HG02678 (cell line): Measurements from ENCODE around the gene BGN.
A peak's percentile ranks its signal among the peaks of the same experiment; 100 is the strongest.

Experiments
- ATAC-seq: cut with Tn5 transposase; IDR thresholded peaks from one replicate; pipeline ENCODE4 v1.9.1; 2021; ENCODE audit warnings: mild to moderate bottlenecking, moderate library complexity; ENCODE audit not compliant: unreplicated experiment

The BGN gene

GRCh38 chrX:153459986-153460385 lies 34.8 kb upstream of the BGN start:
- ATAC-seq, result no peak

GRCh38 chrX:153460826-153461225 lies 34.0 kb upstream of the BGN start:
- ATAC-seq, result no peak

GRCh38 chrX:153462291-153462690 lies 32.5 kb upstream of the BGN start:
- no peak for ATAC-seq

GRCh38 chrX:153463031-153463430 lies 31.7 kb upstream of the BGN start:
- ATAC-seq, result no peak

GRCh38 chrX:153463556-153463955 lies 31.2 kb upstream of the BGN start:
- no peak for ATAC-seq

- ATAC-seq, result no peak
Measured at GRCh38 chrX:153464116-153464515, 30.7 kb upstream of the BGN start.

- ATAC-seq, result no peak
Measured at GRCh38 chrX:153465691-153466380, 28.9 kb upstream of the BGN start.

GRCh38 chrX:153468008-153468580 lies 26.7 kb upstream of the BGN start:
- no peak for ATAC-seq

- peak; percentile 33 for ATAC-seq
Measured at GRCh38 chrX:153469811-153470410, 24.9 kb upstream of the BGN start.

GRCh38 chrX:153470411-153471363 lies 24.1 kb upstream of the BGN start, which contains the start of gene HAUS7:
HAUS7 (minus strand) TSS chrX:153470576; CDS start chrX:153470557, 19 bp downstream.
- peak; percentile 85 for ATAC-seq

GRCh38 chrX:153471663-153472280 lies 23.0 kb upstream of the BGN start:
- no peak for ATAC-seq

- no peak for ATAC-seq
Measured at GRCh38 chrX:153473126-153473525, 21.7 kb upstream of the BGN start.

- no peak for ATAC-seq
Measured at GRCh38 chrX:153474266-153474665, 20.5 kb upstream of the BGN start.

- ATAC-seq, result no peak
Measured at GRCh38 chrX:153474718-153475117, 20.1 kb upstream of the BGN start.

- no peak for ATAC-seq
Measured at GRCh38 chrX:153475271-153475670, 19.5 kb upstream of the BGN start.

- ATAC-seq, result no peak
Measured at GRCh38 chrX:153475751-153476281, 19.0 kb upstream of the BGN start.

GRCh38 chrX:153476666-153477363 lies 18.0 kb upstream of the BGN start:
- no peak for ATAC-seq

- ATAC-seq, result no peak
Measured at GRCh38 chrX:153477364-153477857, 17.4 kb upstream of the BGN start.

- no peak for ATAC-seq
Measured at GRCh38 chrX:153477901-153478300, 16.9 kb upstream of the BGN start.

- ATAC-seq, result no peak
Measured at GRCh38 chrX:153478746-153479145, 16.0 kb upstream of the BGN start.
